AG09319 (cell line): ENCODE results near the gene HCK.

ENCODE experiments used
- DNase-seq: peaks from one replicate; pipeline ENCODE4 v3.0.0-alpha.2; 2010; ENCODE audit warnings: low read depth; ENCODE audit errors: extremely low read depth
- TF ChIP-seq, protein P1 (sequence below): IDR thresholded peaks from 2 replicates; pipeline ENCODE4 v1.5.1; 2011; ENCODE audit warnings: low read depth, mild to moderate bottlenecking, inconsistent platforms, low read length, moderate library complexity

The HCK gene

DNA sequence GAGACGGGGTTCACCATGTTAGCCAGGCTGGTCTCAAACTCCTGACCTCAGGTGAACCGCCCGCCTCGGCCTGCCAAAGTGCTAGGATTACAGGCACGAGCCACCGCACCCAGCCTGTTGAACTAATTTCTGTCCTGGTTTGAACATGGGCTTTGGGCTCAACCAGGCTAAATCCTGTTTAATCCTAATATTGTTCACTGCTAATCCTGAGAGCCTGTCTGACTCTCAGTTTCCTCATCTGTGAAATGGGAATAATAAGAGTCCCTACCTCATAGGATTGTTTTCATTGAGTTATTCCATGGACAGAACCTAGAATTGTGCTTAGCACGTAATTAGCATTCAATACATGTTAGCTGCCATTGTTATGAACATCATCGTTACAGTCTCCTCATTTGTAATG lies 74.9 kb downstream of the HCK start:
- TF ChIP-seq, protein P1, sequence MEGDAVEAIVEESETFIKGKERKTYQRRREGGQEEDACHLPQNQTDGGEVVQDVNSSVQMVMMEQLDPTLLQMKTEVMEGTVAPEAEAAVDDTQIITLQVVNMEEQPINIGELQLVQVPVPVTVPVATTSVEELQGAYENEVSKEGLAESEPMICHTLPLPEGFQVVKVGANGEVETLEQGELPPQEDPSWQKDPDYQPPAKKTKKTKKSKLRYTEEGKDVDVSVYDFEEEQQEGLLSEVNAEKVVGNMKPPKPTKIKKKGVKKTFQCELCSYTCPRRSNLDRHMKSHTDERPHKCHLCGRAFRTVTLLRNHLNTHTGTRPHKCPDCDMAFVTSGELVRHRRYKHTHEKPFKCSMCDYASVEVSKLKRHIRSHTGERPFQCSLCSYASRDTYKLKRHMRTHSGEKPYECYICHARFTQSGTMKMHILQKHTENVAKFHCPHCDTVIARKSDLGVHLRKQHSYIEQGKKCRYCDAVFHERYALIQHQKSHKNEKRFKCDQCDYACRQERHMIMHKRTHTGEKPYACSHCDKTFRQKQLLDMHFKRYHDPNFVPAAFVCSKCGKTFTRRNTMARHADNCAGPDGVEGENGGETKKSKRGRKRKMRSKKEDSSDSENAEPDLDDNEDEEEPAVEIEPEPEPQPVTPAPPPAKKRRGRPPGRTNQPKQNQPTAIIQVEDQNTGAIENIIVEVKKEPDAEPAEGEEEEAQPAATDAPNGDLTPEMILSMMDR, result no peak
- DNase-seq, result no peak

- TF ChIP-seq, protein P1, result no peak
- DNase-seq, result no peak
Measured at GRCh38 chr20:32127347-32127746, 75.3 kb downstream of the HCK start.

DNA sequence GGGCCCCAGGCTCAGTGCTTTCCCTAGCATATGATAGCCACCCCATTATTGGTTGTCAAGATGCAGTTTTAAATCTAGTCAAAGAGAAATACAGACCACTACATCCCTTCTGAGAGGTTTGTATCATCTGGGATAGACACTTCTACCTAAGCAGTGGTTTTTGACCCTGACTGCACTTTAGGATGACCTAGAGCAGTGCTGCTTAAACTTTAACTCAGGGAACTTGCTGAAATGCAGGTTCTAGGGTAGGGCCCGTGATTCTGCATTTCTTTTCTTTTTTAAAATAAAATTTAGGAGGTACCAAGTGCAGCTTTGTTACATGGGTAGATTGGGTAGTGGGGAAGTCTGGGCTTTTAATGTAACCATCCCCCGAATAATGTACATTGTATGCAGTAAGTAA lies 76.1 kb downstream of the HCK start:
- no peak for DNase-seq

GRCh38 chr20:32129863-32130262 lies 77.8 kb downstream of the HCK start:
- TF ChIP-seq, protein P1, result no peak
- DNase-seq, result no peak

More for the DNA sequence above, 76.1 kb downstream of the HCK start:
- TF ChIP-seq, protein P1, result no peak

DNA sequence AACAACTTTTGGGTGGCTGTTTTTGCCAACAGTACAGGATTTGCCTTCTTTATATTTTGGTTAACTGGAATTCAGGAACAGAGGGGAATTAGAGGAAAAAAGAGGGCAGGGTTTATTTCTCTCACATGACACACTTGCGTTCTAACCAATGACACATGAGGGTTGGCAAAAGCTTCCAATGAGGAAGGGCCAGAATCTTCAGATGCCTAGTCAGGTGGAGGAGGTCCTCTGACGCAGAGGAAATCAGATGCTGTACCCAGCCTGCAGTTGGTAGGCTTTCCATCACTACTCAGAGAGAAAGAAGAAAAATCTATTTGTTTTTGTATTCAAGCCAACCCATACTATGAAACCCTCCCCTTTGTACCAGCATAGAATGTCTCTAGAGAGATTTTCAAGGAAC lies 78.3 kb downstream of the HCK start:
- TF ChIP-seq, protein P1, result no peak
- DNase-seq, result no peak

- no peak for DNase-seq
- TF ChIP-seq, protein P1, result no peak
Measured at GRCh38 chr20:32130965-32131364, 78.9 kb downstream of the HCK start.

- TF ChIP-seq, protein P1, result no peak
Measured at GRCh38 chr20:32132911-32133549, 81.0 kb downstream of the HCK start.

More at GRCh38 chr20:32132911-32133549, 81.0 kb downstream of the HCK start:
- DNase-seq, result no peak
